Activated T-cell treated with anti-CD3 and anti-CD28 coated beads, Interleukin-2, amount 50 U/mL, for 1 hour (primary cell): ENCODE measurements around the gene SLC2A13.
"Not testable (repeated sequence)": the region's sequence is repeated elsewhere in the genome, so short reads cannot be mapped to it uniquely, and the experiment has no call there.

Experiments
- DNase-seq: peaks from one replicate; pipeline ENCODE4 v3.0.0-alpha.2; 2020

The SLC2A13 gene

GRCh38 chr12:39920222-39920621 lies 185.7 kb downstream of the SLC2A13 start:
- DNase-seq, result no peak

- no peak for DNase-seq
Observed at GRCh38 chr12:39919790-39920189, 186.1 kb downstream of the SLC2A13 start.

GRCh38 chr12:39915249-39915648 lies 190.6 kb downstream of the SLC2A13 start:
- no peak for DNase-seq

GRCh38 chr12:39912211-39912980 lies 193.5 kb downstream of the SLC2A13 start:
- DNase-seq, result no peak

GRCh38 chr12:39906237-39906636 lies 199.6 kb downstream of the SLC2A13 start:
- DNase-seq, result no peak

- DNase-seq, result no peak
Observed at GRCh38 chr12:39905152-39905551, 200.7 kb downstream of the SLC2A13 start.

- DNase-seq, result no peak
Observed at GRCh38 chr12:39902821-39903220, 203.1 kb downstream of the SLC2A13 start.

GRCh38 chr12:39897315-39897714 lies 208.6 kb downstream of the SLC2A13 start:
- DNase-seq, result no peak

GRCh38 chr12:39893388-39893787 lies 212.5 kb downstream of the SLC2A13 start:
- DNase-seq, result not testable (repeated sequence)

- DNase-seq, result no peak
Observed at GRCh38 chr12:39892146-39892545, 213.7 kb downstream of the SLC2A13 start.

- no peak for DNase-seq
Observed at GRCh38 chr12:39887856-39888255, 218.0 kb downstream of the SLC2A13 start.

- DNase-seq, result no peak
Observed at GRCh38 chr12:39886106-39886505, 219.8 kb downstream of the SLC2A13 start.

- DNase-seq, result no peak
Observed at GRCh38 chr12:39884616-39885125, 221.2 kb downstream of the SLC2A13 start.

- no peak for DNase-seq
Observed at GRCh38 chr12:39883411-39883810, 222.5 kb downstream of the SLC2A13 start.

GRCh38 chr12:39878753-39879152 lies 227.1 kb downstream of the SLC2A13 start:
- no peak for DNase-seq

GRCh38 chr12:39875721-39876120 lies 230.2 kb downstream of the SLC2A13 start:
- DNase-seq, result no peak

- DNase-seq, result no peak
Observed at GRCh38 chr12:39874785-39875184, 231.1 kb downstream of the SLC2A13 start.

GRCh38 chr12:39873065-39873464 lies 232.8 kb downstream of the SLC2A13 start:
- no peak for DNase-seq

- no peak for DNase-seq
Observed at GRCh38 chr12:39872425-39872824, 233.5 kb downstream of the SLC2A13 start.

GRCh38 chr12:39868328-39868725 lies 237.6 kb downstream of the SLC2A13 start:
- DNase-seq, result no peak

- no peak for DNase-seq
Observed at GRCh38 chr12:39867631-39868327, 238.1 kb downstream of the SLC2A13 start.

- no peak for DNase-seq
Observed at GRCh38 chr12:39866135-39866534, 239.7 kb downstream of the SLC2A13 start.

- DNase-seq, result no peak
Observed at GRCh38 chr12:39860695-39861094, 245.2 kb downstream of the SLC2A13 start.

GRCh38 chr12:39853003-39853402 lies 252.9 kb downstream of the SLC2A13 start:
- DNase-seq, result no peak
